ENCODE results near the gene TNPO3. TPM values are rescaled to one million over a fixed set of nuclear protein-coding genes. Genes with fewer than 3 reads are reported as not detected.

Gene TNPO3
- total and polyA plus RNA-seq, 10 of the 15 experiments (the other 5 are each of a cell fraction or from before 2014, with no cell fraction given) = 17.6 to 91.8 (median 65.9) TPM

DNA sequence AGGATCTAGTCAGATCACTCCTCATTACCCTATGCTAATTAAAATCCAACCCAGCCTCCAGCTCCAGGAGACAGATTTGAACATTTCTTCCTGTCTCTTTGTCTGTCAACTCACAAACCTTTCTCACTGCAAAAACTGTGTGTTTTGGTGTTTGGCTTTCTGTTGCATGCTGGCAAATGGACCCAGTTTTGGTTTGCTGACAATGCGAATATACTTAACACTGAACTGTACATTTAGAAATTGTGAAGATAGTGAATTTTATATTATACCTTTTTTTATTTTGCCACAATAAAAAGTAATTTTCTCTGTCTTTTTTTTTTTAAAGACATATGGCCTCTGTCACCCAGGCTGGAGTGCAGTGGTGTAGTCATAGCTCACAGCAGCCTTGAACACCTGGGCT is 18.3 kb upstream of the TNPO3 start:
- Histone ChIP-seq H3K27me3 (replicated peaks in 1 of 2; ENCODE audit: control insufficient read depth in 2 of 2, insufficient read depth in 2 of 2, low read length in 1 of 2) (no peaks in the 10 kb centered on the region), H3K9ac (ENCODE audit: control insufficient read depth, insufficient read depth, low read length) (no peak overlapping the region), H4K20me1 (ENCODE audit: control insufficient read depth, insufficient read depth) (no peaks in the 10 kb centered on the region), H3K27ac (ENCODE audit: control insufficient read depth, insufficient read depth) (no peak overlapping the region), H3K4me3 (no peak overlapping the region), H2AFZ (ENCODE audit: control insufficient read depth, low read depth, low read length) (no peak overlapping the region), H3K79me2 (ENCODE audit: control insufficient read depth, insufficient read depth, low read length) (no peaks in the 10 kb centered on the region), H3K4me2 (ENCODE audit: control insufficient read depth, insufficient read depth) (no peak overlapping the region), H3K36me3 (ENCODE audit: control insufficient read depth in 2 of 2, insufficient read depth in 2 of 2, low read length in 1 of 2) (no peaks in the 10 kb centered on the region), H3K9me3 (replicated peaks; ENCODE audit: control insufficient read depth, insufficient read depth, low read length) (no peaks in the 10 kb centered on the region; the same call in 1 of the 3 replicates), H3K4me1 (ENCODE audit: control insufficient read depth, insufficient read depth, low read length) (peaks cover 22% of the 10 kb centered on the region)
- ATAC-seq (peak; percentile 38; the same call in 2 of the 3 replicates), DNase-seq (ENCODE audit: low read depth, low spot score) (no peak), FAIRE-seq (no peak)
- BruUV-seq (replicated peaks) = no TSS peak
- ChIA-PET RAD21 (ENCODE audit: unreplicated experiment) (interaction anchor here (1.1 to 2.0 kb wide), 2 partner anchors 8 to 18 kb away, joined by 4 to 7 read pairs; no protein-coding TSS in a partner anchor), SMC1A (ENCODE audit: uncharacterized antibody, unreplicated experiment) (interaction anchor here (0.7 to 1.7 kb wide), 2 partner anchors 9 to 78 kb away, joined by 3 to 11 read pairs; no protein-coding TSS in a partner anchor), CTCF (interaction anchor here (1.1 kb wide), 2 partner anchors 8 to 9 kb away, joined by 3 read pairs; no protein-coding TSS in a partner anchor), POLR2A (interaction anchor here (1.2 kb wide), 1 partner anchor 9 kb away, joined by 4 read pairs; no protein-coding TSS in a partner anchor)
- intact Hi-C loops (cut with micrococcal nuclease; ENCODE audit: unreplicated experiment) = no loop called here
- in situ Hi-C loops (cut with MboI) = no loop called here
- WGBS (ENCODE audit: insufficient coverage, insufficient replicate concordance, low lambda C conversion rate, missing lambda C conversion rate) = 96% methylated on average over 1 of the region's 1 CpG
- TF ChIP-seq EP300 (IDR thresholded peaks at IDR 0.05; ENCODE audit: borderline replicate concordance in 1 of 2, control insufficient read depth in 1 of 2, low read depth in 2 of 2, low read length in 2 of 2) = no peak
- TF ChIP-seq ZSCAN29 (IDR thresholded peaks at IDR 0.05) = no peak
- no peak for TF ChIP-seq CREB1 (IDR thresholded peaks at IDR 0.05; ENCODE audit: low read depth)
- TF ChIP-seq, protein P1, sequence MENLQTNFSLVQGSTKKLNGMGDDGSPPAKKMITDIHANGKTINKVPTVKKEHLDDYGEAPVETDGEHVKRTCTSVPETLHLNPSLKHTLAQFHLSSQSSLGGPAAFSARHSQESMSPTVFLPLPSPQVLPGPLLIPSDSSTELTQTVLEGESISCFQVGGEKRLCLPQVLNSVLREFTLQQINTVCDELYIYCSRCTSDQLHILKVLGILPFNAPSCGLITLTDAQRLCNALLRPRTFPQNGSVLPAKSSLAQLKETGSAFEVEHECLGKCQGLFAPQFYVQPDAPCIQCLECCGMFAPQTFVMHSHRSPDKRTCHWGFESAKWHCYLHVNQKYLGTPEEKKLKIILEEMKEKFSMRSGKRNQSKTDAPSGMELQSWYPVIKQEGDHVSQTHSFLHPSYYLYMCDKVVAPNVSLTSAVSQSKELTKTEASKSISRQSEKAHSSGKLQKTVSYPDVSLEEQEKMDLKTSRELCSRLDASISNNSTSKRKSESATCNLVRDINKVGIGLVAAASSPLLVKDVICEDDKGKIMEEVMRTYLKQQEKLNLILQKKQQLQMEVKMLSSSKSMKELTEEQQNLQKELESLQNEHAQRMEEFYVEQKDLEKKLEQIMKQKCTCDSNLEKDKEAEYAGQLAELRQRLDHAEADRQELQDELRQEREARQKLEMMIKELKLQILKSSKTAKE (IDR thresholded peaks at IDR 0.05; ENCODE audit: low read depth, poor library complexity, severe bottlenecking) = no peak
- TF ChIP-seq, protein P2, sequence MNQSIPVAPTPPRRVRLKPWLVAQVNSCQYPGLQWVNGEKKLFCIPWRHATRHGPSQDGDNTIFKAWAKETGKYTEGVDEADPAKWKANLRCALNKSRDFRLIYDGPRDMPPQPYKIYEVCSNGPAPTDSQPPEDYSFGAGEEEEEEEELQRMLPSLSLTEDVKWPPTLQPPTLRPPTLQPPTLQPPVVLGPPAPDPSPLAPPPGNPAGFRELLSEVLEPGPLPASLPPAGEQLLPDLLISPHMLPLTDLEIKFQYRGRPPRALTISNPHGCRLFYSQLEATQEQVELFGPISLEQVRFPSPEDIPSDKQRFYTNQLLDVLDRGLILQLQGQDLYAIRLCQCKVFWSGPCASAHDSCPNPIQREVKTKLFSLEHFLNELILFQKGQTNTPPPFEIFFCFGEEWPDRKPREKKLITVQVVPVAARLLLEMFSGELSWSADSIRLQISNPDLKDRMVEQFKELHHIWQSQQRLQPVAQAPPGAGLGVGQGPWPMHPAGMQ (IDR thresholded peaks at IDR 0.05; ENCODE audit: borderline replicate concordance) = no peak
- no peak for TF ChIP-seq HDAC2 (IDR thresholded peaks at IDR 0.05)
- TF ChIP-seq, protein P3, sequence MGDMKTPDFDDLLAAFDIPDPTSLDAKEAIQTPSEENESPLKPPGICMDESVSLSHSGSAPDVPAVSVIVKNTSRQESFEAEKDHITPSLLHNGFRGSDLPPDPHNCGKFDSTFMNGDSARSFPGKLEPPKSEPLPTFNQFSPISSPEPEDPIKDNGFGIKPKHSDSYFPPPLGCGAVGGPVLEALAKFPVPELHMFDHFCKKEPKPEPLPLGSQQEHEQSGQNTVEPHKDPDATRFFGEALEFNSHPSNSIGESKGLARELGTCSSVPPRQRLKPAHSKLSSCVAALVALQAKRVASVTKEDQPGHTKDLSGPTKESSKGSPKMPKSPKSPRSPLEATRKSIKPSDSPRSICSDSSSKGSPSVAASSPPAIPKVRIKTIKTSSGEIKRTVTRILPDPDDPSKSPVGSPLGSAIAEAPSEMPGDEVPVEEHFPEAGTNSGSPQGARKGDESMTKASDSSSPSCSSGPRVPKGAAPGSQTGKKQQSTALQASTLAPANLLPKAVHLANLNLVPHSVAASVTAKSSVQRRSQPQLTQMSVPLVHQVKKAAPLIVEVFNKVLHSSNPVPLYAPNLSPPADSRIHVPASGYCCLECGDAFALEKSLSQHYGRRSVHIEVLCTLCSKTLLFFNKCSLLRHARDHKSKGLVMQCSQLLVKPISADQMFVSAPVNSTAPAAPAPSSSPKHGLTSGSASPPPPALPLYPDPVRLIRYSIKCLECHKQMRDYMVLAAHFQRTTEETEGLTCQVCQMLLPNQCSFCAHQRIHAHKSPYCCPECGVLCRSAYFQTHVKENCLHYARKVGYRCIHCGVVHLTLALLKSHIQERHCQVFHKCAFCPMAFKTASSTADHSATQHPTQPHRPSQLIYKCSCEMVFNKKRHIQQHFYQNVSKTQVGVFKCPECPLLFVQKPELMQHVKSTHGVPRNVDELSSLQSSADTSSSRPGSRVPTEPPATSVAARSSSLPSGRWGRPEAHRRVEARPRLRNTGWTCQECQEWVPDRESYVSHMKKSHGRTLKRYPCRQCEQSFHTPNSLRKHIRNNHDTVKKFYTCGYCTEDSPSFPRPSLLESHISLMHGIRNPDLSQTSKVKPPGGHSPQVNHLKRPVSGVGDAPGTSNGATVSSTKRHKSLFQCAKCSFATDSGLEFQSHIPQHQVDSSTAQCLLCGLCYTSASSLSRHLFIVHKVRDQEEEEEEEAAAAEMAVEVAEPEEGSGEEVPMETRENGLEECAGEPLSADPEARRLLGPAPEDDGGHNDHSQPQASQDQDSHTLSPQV (IDR thresholded peaks at IDR 0.05) = no peak
- no peak for TF ChIP-seq STAT1 (conservative IDR thresholded peaks at IDR 0.05)
- no peak for TF ChIP-seq MTA2 (IDR thresholded peaks at IDR 0.05; ENCODE audit: low read depth)
- TF ChIP-seq ZNF217 (IDR thresholded peaks at IDR 0.05) = no peak
- TF ChIP-seq, protein P4, sequence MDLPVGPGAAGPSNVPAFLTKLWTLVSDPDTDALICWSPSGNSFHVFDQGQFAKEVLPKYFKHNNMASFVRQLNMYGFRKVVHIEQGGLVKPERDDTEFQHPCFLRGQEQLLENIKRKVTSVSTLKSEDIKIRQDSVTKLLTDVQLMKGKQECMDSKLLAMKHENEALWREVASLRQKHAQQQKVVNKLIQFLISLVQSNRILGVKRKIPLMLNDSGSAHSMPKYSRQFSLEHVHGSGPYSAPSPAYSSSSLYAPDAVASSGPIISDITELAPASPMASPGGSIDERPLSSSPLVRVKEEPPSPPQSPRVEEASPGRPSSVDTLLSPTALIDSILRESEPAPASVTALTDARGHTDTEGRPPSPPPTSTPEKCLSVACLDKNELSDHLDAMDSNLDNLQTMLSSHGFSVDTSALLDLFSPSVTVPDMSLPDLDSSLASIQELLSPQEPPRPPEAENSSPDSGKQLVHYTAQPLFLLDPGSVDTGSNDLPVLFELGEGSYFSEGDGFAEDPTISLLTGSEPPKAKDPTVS (IDR thresholded peaks at IDR 0.05; ENCODE audit: low read depth, low read length) = no peak
- no peak for TF ChIP-seq YY1 (IDR thresholded peaks at IDR 0.05; ENCODE audit: low read depth, low read length)
- TF ChIP-seq KLF5 (IDR thresholded peaks at IDR 0.05; ENCODE audit: partially characterized antibody) = no peak
- no peak for TF ChIP-seq GABPA (IDR thresholded peaks at IDR 0.05; ENCODE audit: low read depth)
